HG02885 (cell line): ENCODE results near the gene DOC2B.
"Not testable (repeated sequence)": the region's sequence is repeated elsewhere in the genome, so short reads cannot be mapped to it uniquely, and the experiment has no call there.

Experiments used
- ATAC-seq: cut with Tn5 transposase; IDR thresholded peaks from one replicate; pipeline ENCODE4 v1.9.1; 2021; ENCODE audit warnings: mild to moderate bottlenecking; ENCODE audit not compliant: unreplicated experiment, poor library complexity

Gene DOC2B

DNA sequence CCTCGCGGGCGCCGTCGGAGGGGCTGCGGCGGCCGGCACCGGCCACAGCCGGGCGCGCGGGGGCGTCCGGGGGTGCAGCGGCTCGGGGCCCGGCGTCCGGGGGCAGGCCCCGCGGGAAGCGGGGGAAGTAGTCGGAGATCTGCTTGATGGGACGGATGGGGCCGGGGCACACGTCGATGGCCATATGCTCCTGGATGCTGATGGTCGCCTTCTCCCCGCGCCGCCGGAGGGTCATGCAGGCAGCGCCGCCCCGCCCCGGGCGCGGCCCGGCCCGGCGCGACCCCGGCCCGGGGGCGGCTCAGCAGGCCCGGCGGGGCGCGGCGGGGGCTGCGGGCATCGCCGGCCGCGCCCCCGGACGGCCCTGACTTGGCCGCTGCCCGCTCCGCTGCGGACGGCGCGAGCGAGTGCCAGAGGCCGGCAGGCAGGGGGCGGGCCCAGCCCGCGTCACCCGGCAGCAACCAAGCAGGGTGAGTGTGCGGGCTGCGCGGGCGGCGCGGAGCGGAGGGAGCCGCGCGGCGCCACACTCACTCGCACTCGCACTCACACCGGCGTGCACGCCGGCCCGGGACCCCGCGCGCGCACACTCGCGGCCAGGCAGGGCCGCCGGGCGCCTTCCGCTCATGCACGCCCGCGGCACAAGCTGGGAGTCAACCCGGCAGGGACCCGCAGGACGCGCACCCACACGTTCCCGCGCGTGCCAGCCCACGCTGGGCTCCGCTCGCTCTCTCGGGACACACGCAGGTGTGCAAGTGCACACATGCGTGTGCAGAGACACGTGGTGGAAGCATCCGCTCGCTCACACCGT is at the start of gene DOC2B:
DOC2B (minus strand) TSS at position 406 of the 805 bp plus-strand sequence; CDS start at position 235, 171 bp downstream.
- ATAC-seq = no peak

GRCh38 chr17:230395-230770 is 48.9 kb upstream of the DOC2B start:
- no peak for ATAC-seq

DNA sequence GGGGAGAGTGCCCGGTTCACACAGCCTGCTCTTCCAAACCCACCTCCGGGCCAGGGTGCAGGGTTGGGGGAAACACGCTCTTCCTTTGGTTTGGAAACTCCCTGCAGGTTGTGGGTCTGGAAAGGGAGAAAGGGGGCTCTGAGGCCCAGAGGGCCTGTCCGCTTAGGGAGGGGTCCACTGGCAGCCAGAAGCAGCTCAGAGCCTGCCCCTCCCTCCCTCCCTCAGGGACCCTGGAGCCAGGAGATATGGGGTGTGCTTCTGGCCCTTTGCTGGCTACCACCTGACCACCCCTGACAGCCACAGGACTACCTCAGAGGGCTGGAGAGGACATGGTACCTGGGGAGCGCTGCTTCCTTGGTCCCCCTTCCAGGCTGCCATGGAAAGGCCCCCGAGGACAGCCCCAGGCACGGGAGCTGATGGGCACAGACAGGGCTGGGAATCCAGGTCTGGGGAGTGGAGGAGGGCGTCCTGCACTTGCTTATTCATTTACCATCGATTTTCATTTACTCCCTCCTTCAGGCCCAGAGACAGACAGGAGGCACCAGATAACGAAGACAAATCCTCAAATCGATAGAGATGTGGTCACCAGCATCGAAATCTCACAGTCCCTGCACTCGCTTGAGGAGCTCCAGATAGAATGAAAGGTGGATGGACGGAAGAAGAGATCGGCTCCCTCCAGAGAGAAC is 48.4 kb upstream of the DOC2B start:
- no peak for ATAC-seq

GRCh38 chr17:228951-229708 is 47.7 kb upstream of the DOC2B start:
- no peak for ATAC-seq

- ATAC-seq = no peak
Measured at GRCh38 chr17:227946-228615, 46.6 kb upstream of the DOC2B start.

- no peak for ATAC-seq
Measured at GRCh38 chr17:227078-227945, 45.9 kb upstream of the DOC2B start.

- ATAC-seq = no peak
Measured at GRCh38 chr17:226108-227077, 44.9 kb upstream of the DOC2B start.

GRCh38 chr17:225551-225950 is 44.1 kb upstream of the DOC2B start:
- no peak for ATAC-seq

DNA sequence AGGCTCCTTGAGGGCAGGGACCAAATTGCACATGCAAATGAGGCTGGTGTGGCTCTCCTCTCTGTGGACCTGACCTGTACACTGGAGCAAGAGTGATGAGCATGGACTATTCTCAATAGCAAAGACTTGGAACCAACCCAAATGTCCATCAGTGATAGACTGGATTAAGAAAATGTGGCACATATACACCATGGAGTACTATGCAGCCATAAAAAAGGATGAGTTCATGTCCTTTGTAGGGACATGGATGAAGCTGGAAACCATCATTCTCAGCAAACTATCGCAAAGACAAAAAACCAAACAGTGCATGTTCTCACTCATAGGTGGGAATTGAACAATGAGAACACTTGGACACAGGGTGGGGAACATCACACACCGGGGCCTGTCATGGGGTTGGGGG is 43.1 kb upstream of the DOC2B start:
- not testable (repeated sequence) for ATAC-seq

DNA sequence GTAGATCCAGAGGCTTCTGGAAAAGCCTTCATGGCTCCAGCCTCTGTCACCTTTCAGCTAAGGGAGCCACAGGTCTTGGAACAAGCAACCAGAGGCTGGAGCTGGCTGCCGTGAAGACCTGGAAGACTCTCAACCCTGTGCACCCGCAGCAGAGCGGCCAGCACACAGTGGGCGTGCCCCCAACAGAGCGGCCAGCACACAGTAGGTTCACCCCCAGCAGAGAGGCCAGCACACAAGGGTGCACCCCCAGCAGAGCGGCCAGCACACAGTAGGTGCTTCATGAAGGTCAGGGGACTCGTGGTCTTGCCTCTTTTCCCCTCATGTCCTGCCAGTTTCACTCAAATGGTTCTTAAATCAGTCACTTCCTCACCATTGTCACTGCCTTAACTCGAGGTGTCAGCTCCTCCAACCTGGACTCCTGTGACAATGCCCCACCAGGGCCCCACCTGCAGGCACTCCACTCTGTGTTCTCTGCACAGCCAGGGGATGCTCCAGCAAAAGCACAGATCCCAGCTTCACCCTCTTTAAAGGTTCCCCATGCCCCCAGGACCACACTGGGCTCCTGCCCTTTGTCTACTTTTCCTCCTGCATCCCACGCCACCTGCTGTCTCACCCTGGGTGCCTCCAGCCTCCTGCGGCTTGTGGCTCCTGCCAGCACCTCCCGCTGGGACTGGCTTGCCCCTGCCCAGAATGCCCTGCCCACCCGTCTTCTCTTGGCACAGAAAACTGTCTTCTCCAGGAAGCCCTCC is 42.4 kb upstream of the DOC2B start:
- no peak for ATAC-seq

- ATAC-seq = no peak
Measured at GRCh38 chr17:222172-222571, 40.7 kb upstream of the DOC2B start.

- no peak for ATAC-seq
Measured at GRCh38 chr17:219696-220095, 38.2 kb upstream of the DOC2B start.

- no peak for ATAC-seq
Measured at GRCh38 chr17:218432-219110, 37.1 kb upstream of the DOC2B start.

GRCh38 chr17:216625-217024 is 35.2 kb upstream of the DOC2B start:
- no peak for ATAC-seq

- not testable (repeated sequence) for ATAC-seq
Measured at GRCh38 chr17:215563-216478, 34.4 kb upstream of the DOC2B start.

DNA sequence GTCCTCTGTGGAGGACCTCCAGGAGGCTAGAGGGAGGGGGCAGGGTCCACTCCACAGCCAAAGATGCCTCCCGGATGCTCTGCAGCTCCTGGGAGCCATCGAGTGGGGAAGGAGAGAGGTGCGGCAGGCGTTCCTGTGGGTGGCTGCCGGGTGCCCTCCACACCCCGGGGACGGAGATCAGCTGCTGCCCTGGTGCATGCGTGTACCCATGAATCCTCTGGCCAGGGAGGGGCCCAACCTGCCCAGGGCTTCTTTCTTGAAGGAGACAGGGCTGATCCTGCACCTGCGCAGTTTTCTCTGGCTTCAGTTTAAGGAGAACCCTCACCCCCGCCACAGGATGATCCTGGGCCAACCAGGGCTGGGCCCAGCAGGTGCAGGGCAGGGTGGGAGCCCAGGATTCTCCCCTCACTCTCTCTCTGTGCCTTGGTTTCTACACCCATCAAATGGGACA is 33.5 kb upstream of the DOC2B start:
- ATAC-seq = no peak
